HepG2 (cell line): ENCODE measurements around the gene ECHS1. TPM values are rescaled to one million over a fixed set of nuclear protein-coding genes. Genes with fewer than 3 reads are reported as not detected.

ENCODE experiments used
- FOXA3 ChIP-seq: IDR thresholded peaks from 2 replicates; pipeline ENCODE4 v1.6.1; 2016; ENCODE audit warnings: missing genetic modification reagents, missing compliant biosample characterization
- GABPB1 ChIP-seq: IDR thresholded peaks from 2 replicates; pipeline ENCODE4 v1.6.1; 2016; ENCODE audit warnings: mild to moderate bottlenecking, missing genetic modification reagents, moderate library complexity, missing compliant biosample characterization
- HOXA9 ChIP-seq: sonication (generic); formaldehyde crosslinking; IDR thresholded peaks from 2 replicates; pipeline ENCODE4 v1.8.1; 2022; ENCODE audit warnings: missing genetic modification reagents, mild to moderate bottlenecking, moderate library complexity, borderline replicate concordance
- KLF6 ChIP-seq: IDR thresholded peaks from 2 replicates; pipeline ENCODE4 v1.8.0; 2016; ENCODE audit warnings: missing biosample characterization, missing genetic modification reagents
- MTA1 ChIP-seq: sonication (generic); formaldehyde crosslinking; IDR thresholded peaks from 2 replicates; pipeline ENCODE4 v1.4.0; 2020; ENCODE audit warnings: missing genetic modification reagents, mild to moderate bottlenecking, borderline replicate concordance
- NCOA1 ChIP-seq: sonication (generic); formaldehyde crosslinking; IDR thresholded peaks from 2 replicates; pipeline ENCODE4 v1.9.0; 2021; ENCODE audit warnings: missing genetic modification reagents
- RXRB ChIP-seq: IDR thresholded peaks from 2 replicates; pipeline ENCODE4 v1.6.1; 2016; ENCODE audit warnings: borderline replicate concordance, missing genetic modification reagents, missing compliant biosample characterization
- SALL1 ChIP-seq: sonication (generic); formaldehyde crosslinking; IDR thresholded peaks from 2 replicates; pipeline ENCODE4 v1.8.0; 2022; ENCODE audit warnings: mild to moderate bottlenecking, missing genetic modification reagents
- SALL2 ChIP-seq: sonication (generic); formaldehyde crosslinking; IDR thresholded peaks from 2 replicates; pipeline ENCODE4 v1.8.1; 2023; ENCODE audit warnings: mild to moderate bottlenecking, missing genetic modification reagents, inconsistent platforms
- SNAPC4 ChIP-seq: sonication (generic); formaldehyde crosslinking; IDR thresholded peaks from 2 replicates; pipeline ENCODE4 v1.4.0; 2020; ENCODE audit warnings: mild to moderate bottlenecking, missing genetic modification reagents
- TBP ChIP-seq: sonication (generic); formaldehyde crosslinking; IDR thresholded peaks from 2 replicates; pipeline ENCODE4 v1.5.0; 2020; ENCODE audit warnings: missing genetic modification reagents
- TEAD3 ChIP-seq: optimal IDR thresholded peaks from 2 replicates; pipeline ENCODE3; 2016; ENCODE audit warnings: borderline replicate concordance
- THRA ChIP-seq: sonication (generic); formaldehyde crosslinking; IDR thresholded peaks from 2 replicates; pipeline ENCODE4 v1.4.0; 2020; ENCODE audit warnings: missing genetic modification reagents, borderline replicate concordance
- U2AF2 ChIP-seq: fragments of 200-400 bp; formaldehyde crosslinking; IDR thresholded peaks from 2 replicates; pipeline ENCODE4 v1.6.1; 2017; ENCODE audit warnings: low read depth, mild to moderate bottlenecking, low read length
- ZBTB37 ChIP-seq: sonication (generic); formaldehyde crosslinking; IDR thresholded peaks from 2 replicates; pipeline ENCODE4 v1.4.0; 2020; ENCODE audit warnings: mild to moderate bottlenecking, missing genetic modification reagents
- ZNF143 ChIP-seq: sonication (generic); formaldehyde crosslinking; IDR thresholded peaks from 2 replicates; pipeline ENCODE4 v1.4.0; 2020; ENCODE audit warnings: missing genetic modification reagents
- ZNF253 ChIP-seq: sonication (generic); formaldehyde crosslinking; IDR thresholded peaks from 2 replicates; pipeline ENCODE4 v1.8.0; 2022; ENCODE audit warnings: mild to moderate bottlenecking, missing genetic modification reagents, borderline replicate concordance
- ZNF720 ChIP-seq: sonication (generic); formaldehyde crosslinking; IDR thresholded peaks from 2 replicates; pipeline ENCODE4 v1.4.0; 2020; ENCODE audit warnings: missing genetic modification reagents
- ZNF775 ChIP-seq: sonication (generic); formaldehyde crosslinking; IDR thresholded peaks from 2 replicates; pipeline ENCODE4 v1.4.0; 2020; ENCODE audit warnings: missing genetic modification reagents, mild to moderate bottlenecking, moderate library complexity, borderline replicate concordance
- ZNF790 ChIP-seq: sonication (generic); formaldehyde crosslinking; IDR thresholded peaks from 2 replicates; pipeline ENCODE4 v1.8.0; 2022; ENCODE audit warnings: missing genetic modification reagents, mild to moderate bottlenecking, borderline replicate concordance
- ZSCAN12 ChIP-seq: sonication (generic); formaldehyde crosslinking; IDR thresholded peaks from 2 replicates; pipeline ENCODE4 v1.9.0; 2021; ENCODE audit warnings: mild to moderate bottlenecking, missing genetic modification reagents
- ZSCAN30 ChIP-seq: sonication (generic); formaldehyde crosslinking; IDR thresholded peaks from 2 replicates; pipeline ENCODE4 v1.5.0; 2020; ENCODE audit warnings: mild to moderate bottlenecking, missing genetic modification reagents
- polyA plus RNA-seq, 8 experiments: library from polyadenylated mRNA; depleted of rRNA in 3 of 8; stranded (reverse) in 7 of 8; unstranded in 1 of 8; fragments of >200 nt; fragmentation: Illumina TruSeq in 4 of 8; extraction: Trizol in 4 of 8; gene quantifications; 2 replicates each; pipeline versions ENCODE4 v1.2.1 to v1.2.3, GENCODE V29; 2011 to 2016; ENCODE audit warnings: low read depth in 4 of 8, missing spikeins in 1 of 8, mixed read lengths in 1 of 8; ENCODE audit not compliant: insufficient read depth in 1 of 8
- total RNA-seq, 5 experiments: library from RNA; depleted of rRNA; stranded (reverse); fragments of >200 nt; fragmentation: Illumina TruSeq; extraction: Trizol; gene quantifications; 2 replicates each; pipeline ENCODE4 v1.2.3, GENCODE V29; 2016; ENCODE audit warnings: low read depth in 1 of 5

Gene ECHS1
- total and polyA plus RNA-seq, 2 of the 13 experiments (the other 11 are each of a cell fraction or from before 2014, with no cell fraction given) = 32.7 to 195 TPM

- TF ChIP-seq ZBTB37 (CRISPR knock-in tag) (no peak), MTA1 (CRISPR knock-in tag) (peak; percentile 40; the same call in 1 of the 2 replicates), ZNF253 (no peak), TEAD3 (CRISPR knock-in tag) (no peak), GABPB1 (CRISPR knock-in tag) (peak; percentile 47; the same call in 1 of the 2 replicates), ZSCAN30 (no peak), THRA (CRISPR knock-in tag) (0 out of 2 replicates have a peak, but pooled peaks have one; percentile 40), ZNF775 (no peak), HOXA9 (CRISPR knock-in tag) (no peak), ZSCAN12 (no peak), SALL1 (CRISPR knock-in tag) (peak; percentile 47; the same call in 1 of the 2 replicates), SALL2 (CRISPR knock-in tag) (no peak), RXRB (CRISPR knock-in tag) (peak; percentile 65; the same call in 1 of the 2 replicates), ZNF790 (no peak), FOXA3 (CRISPR knock-in tag) (0 out of 2 replicates have a peak, but pooled peaks have one; percentile 22), U2AF2 (no peak), NCOA1 (no peak), KLF6 (CRISPR knock-in tag) (0 out of 2 replicates have a peak, but pooled peaks have one; percentile 38), SNAPC4 (CRISPR knock-in tag) (no peak), TBP (CRISPR knock-in tag) (no peak), ZNF720 (CRISPR knock-in tag) (no peak), ZNF143 (CRISPR knock-in tag) (no peak)
These were observed 43.5 kb downstream of the ECHS1 start (continued) for GRCh38 chr10:133329491-133330202.
